Stimulated activated CD8-positive, alpha-beta memory T cell treated with anti-CD3 and anti-CD28 coated beads, Interleukin-15, amount 100 ng/mL, for 4 hours (primary cell): ENCODE data around the gene MMP12.
"Not testable (repeated sequence)": the region's sequence is repeated elsewhere in the genome, so short reads cannot be mapped to it uniquely, and the experiment has no call there.

Experiments used
- DNase-seq, 2 donors: peaks; one replicate each; pipeline ENCODE4 v3.0.0-alpha.2; 2020; ENCODE audit warnings: low read depth in 2 of 2

Gene MMP12

DNA sequence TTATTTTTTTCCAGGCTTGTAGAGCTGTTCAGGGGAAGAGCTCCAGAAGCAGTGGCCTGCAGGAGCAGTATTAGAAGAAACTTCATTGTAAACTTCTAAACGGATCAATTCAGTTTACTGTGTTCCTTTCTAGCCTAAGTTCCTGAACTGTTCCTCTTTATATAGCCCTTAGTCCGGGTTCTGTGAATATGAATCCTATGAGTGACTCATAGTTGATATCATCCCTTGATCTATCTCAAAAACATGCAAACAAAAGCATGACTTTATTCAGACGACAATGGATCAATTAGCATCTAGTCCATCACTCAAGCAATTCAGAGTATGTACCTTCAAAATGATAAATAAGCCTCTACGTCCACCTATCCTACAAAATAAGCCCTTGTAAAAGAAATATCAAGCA lies at the start of gene MMP12:
MMP12 (minus strand) TSS at position 131 of the 400 bp plus-strand sequence; CDS start at position 86, 45 bp downstream.
- no peak for DNase-seq

DNA sequence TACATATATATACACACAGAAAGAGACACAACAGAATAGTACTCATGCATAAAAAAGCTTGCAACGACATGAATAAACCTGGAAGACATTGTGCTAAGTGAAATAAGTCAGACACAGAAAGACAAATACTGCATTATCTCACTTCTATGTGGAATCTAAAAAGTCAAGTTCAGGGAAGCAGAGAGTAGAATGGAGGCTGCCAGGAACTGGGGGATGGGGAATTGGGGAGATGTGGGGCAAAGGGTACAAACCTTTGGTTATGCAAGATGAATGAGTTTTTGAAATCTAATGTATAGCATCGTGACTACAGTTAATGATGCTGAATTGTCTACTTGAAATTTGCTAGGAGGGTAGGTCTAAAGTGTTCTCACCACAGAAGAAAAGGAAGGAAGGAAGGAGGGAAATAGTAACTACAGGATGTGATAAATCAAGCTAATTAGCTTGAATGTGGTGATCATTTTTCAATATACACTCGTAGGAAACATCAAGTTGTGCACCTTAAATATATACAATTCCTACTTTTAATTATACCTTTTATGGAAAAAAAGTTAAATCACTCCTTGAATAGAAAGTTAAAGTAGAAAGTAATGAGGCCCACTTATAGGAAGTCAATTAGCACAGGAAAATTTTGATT lies 46.9 kb upstream of the MMP12 start:
- DNase-seq = no peak

DNA sequence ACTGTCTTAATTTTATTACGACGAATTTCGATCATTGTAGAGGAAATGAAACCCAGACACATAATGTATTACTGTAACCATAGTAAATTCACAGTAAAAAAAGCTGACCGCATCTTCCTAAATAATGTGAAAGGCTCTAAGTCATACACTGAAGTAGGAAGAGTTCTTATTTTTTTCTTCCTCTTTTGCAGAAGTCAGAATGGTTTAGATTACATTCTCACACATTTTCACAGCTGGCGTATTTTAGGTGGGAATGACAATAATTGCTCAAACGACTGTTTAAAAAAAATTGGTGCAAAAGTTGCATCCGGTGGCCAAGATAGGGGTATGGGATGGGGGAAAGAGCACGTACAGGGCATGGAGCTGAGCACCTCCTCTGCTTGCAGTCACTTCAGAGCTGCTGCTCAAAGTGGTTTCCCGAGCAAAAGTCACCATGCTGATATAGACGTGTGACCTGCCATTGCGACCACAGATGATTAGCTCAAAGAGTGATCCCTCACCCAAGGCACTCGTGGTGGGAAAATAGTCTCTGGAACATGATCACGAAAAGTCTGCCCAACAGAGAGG lies 45.4 kb upstream of the MMP12 start:
- no peak for DNase-seq

DNA sequence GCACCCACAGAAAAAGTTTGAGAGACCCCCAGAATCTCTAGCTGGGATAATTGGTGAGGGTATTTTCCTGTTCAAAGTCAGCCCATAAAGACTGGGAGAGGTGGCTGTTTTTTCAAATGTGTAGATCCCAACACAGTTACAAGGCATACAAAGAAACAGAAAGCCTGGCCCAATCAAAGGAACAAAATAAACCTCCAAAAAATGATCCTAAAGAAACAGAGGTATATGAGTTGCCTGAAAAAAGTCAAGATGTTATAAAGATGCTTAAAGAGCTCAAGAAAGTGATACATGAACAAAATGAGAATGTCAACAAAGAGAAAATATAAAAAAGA lies 40.2 kb upstream of the MMP12 start:
- DNase-seq = no peak

DNA sequence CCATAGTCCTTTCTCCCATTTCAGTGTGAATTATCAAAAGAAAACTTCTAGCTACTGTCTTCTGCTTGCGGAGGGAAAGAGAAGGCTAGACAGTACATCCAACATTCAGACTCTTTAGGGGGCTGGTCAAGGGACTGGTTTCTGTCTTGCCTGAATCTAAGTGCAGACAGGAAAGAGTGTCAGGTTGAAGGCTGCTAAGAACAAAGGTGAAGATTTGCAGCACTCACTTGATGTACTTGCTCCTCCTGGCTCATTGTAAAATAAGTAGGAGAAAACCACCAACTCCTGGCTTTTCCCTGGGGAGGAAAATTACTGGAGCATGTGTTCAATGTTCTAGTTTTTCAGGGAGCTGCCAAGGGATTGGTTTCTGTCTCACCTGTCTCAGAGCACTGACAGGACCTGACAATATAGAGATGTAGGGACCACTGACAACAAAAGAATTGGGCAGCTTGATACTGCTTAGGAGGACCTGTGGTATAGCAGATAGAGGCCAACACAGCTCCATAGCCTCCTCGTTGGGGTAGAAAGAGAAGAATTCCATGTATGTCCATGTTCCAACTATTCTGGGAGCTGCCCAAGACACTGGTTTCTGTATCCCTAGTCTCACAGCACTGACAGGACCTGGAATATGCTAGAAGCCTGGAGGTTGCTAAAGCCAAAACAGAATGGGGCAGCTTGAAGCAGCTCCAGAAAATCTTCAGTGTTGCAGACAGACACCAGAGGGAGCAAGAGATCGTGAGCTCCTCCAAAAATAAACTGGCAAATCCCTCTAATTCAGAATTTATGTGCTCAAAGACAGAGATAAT lies 39.7 kb upstream of the MMP12 start:
- DNase-seq = no peak

DNA sequence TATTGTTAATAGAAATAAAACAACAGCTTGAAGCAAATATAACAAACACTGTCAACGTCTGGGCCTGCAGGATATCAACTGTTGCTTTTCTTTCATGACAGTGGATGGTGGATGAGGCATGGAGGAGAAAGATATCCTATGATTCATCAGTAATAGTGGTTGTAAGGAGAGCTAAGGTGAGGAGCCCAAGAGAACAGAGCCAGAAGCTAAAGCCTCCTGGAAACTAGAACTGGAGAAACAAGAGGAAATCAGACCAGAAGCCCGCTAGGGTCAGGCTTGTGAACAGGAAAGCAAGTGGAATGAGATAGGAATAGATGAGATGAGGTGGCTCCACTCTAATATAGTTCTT lies 37.7 kb upstream of the MMP12 start:
- no peak for DNase-seq

DNA sequence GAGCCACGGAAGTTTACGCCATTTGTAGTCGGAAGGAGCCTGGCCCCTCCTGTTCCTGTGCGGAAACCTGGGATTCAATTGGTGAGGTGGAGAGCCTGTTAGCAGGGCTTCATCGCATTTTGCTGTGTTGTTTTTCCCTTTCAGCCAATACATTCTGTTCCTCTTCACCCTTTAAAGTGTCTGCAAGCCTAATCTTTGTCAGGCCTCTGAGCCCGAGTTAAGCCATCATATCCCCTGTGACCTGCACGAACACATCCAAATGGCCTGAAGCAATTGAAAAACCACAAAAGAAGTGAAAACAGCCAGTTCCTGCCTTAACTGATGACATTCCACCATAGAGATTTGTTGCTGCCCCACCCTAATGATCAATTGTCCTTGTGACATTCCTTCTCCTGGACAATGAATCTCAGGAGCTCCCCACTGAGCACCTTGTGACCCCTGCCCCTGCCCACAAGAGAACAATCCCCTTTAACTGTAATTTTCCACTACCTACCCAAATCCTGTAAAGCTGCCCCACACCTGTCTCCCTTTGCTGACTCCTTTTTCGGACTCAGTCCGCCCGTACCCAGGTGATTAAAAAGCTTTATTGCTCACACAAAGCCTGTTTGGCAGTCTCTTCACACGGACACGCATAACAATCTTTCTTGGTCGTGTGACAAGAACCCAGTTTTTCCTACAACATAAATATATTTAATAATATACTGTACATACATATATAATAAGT lies 37.1 kb upstream of the MMP12 start:
- DNase-seq = no peak

DNA sequence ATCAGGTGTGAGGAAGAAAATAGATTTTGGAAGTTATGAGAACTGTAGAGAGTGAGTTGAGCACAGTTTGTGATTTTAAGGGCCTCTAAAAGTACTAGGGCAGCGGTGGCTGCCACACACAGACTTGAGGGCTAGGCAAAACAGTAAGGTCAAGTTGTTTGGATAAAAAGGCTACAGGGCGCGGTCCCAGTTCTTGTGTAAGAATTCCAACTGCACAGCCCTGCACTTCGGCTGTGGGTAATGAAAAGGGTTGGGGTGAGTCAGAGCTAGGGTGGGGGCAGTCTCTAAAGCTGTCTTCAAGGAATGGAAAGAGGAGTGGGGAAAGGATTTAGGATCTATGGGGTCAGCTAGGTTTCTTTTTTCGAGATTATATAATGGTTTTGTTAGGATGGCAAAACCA lies 31.1 kb upstream of the MMP12 start:
- DNase-seq = not testable (repeated sequence)

DNA sequence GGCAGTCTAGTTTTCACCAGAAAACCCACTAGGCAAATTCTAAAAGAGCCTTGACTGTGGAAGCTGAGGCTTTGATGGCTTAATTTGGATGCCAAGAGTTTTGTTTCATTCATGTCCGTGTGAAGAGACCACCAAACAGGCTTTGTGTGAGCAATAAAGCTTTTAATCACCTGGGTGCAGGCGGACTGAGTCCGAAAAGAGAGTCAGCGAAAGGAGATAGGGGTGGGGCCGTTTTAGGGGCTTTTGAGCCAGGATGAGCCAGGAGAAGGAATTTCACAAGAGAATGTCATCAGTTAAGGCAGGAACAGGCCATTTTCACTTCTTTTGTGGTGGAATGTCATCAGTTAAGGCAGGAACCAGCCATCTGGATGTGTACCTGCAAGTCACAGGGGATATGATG lies 29.1 kb upstream of the MMP12 start:
- not testable (repeated sequence) for DNase-seq

DNA sequence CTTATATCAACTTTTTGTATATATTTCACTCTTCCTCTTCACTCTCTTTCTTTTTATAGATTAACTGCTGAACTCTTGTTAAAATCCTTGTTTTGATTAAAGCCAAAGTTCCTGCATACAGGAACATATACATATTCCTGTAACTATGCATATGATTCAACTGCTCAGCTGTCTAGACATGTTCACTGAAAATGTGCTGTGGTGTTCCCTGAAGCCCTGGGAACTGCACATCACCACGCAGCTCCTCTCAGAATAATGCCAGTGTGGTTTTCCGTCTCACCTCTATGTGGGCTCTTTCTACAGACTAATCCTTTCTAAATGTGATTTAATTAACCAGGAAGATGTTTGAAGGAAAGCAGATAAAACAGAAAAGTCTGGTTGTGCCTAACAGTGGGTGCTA lies 25.6 kb upstream of the MMP12 start:
- DNase-seq = no peak

DNA sequence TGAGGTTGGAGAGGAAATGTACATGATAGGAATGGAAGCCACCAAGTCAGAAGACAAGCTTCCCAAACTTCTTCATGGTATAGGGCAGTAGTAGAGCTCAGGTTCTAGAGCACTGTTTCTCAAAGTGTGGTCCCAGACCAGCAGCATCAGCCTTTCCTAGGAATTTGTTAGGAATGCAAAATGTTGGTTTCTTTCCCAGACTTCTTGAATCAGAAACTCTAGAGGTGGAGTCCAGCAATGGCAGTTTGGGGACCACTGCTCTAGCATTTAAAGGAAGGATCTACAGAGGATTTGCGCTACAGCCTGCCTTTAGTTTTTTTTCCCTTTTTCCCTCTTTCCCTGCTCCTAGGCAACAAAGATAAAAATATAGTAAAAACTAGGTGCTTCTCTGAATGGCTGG lies 17.0 kb upstream of the MMP12 start:
- DNase-seq = no peak

DNA sequence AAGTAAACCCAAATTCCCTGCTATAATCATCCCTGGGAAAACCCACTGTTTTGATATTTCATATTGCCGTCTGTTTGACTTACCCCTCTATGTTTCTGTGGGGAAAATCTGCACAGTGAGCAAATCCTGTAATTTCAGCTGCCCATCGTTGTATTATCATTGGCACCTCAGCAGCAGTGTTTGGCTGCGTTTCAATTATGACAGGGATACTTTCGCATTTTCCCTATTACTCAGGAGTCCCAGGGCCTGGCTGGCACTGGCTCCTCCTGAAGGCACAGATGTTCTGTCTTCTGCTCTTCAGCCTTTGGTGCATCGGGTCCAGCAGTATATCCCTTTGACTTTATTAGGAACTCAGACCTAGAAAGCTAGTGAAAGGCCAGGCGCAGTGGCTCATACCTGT lies 12.2 kb upstream of the MMP12 start:
- DNase-seq = no peak

DNA sequence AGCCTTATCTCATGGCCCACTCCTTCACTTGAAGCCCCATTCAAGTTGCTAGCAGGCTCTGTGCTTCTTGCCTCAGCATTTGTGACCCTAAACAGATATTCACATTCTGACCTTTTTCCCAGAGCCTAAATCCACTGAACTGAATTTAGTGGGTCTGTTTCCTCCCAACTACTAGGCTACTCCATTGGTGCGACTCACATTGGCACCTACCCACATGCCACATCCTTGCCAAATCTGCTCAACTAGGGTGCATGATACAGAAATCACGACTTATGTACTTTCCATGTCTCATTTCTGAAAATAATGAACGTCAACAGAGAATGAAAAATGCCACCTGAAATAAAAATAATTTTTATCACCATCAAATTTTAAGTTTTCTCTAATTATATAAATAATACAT lies 8.4 kb upstream of the MMP12 start:
- no peak for DNase-seq

DNA sequence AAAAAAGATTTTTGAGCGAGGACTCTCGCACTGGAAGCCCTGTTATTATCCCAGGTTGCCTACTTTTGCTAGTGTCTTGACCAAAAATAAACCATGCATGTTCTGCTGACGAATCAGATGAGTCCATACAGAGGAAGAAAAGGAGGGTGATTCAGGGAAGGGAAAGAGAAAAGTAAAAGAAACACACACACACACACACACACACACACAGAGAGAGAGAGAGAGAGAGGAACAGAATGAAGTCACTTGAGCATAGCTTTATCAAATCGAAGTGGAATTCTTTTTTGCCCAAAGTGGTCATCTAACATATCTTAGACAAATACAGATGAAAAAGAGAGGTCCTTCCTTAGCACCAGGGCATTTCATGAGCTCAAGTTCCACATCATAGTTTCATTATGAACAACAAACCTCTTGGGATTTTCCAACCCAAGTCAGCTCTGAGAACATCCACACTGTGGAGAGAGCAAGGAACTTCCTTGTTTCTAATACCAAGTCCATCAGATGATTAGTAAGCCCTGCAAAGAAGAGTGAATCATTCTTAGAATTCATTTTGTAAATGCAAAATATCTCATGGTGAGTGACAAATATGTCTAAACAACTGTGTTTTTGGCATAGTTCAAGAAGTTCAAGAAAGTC lies 7.7 kb upstream of the MMP12 start:
- no peak for DNase-seq

DNA sequence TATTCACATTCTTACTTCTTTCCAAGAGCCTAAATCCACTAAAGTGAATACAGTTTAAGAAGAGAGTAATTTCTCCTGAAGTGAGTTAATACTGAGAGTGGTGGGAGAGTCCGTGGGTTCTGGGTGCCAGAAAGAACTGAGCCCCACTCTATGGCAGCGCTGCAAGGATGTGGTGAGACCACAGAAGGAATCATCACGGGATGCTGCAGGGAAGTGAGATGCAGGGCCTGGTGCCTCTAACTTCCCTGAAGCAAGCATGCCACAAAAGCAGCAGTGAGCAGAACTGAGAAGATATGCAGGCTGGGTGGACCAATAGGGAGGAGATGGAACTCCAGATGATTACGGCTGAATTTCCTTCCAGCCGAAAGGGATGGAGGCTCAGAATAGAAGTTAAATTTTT lies 5.0 kb upstream of the MMP12 start:
- DNase-seq = no peak

DNA sequence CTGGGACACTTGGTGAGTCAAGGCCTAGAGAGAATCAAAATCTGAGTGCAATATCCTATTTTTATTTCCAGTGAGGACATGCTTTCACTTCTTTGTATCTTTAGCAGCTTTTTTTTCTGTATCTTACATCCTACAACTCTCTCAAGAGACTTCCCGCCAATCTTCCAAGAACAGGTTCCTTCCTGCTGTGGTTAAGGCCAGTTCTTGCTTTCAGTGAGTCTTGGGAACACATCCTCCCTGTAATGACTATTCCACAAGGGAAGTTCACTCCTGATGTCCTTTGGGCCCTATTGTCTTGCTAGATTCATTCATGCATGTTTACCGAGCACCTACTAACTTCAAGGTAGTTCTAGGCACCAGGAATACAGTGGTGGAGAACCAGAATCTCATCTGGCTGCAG lies 3.8 kb upstream of the MMP12 start:
- DNase-seq = no peak

DNA sequence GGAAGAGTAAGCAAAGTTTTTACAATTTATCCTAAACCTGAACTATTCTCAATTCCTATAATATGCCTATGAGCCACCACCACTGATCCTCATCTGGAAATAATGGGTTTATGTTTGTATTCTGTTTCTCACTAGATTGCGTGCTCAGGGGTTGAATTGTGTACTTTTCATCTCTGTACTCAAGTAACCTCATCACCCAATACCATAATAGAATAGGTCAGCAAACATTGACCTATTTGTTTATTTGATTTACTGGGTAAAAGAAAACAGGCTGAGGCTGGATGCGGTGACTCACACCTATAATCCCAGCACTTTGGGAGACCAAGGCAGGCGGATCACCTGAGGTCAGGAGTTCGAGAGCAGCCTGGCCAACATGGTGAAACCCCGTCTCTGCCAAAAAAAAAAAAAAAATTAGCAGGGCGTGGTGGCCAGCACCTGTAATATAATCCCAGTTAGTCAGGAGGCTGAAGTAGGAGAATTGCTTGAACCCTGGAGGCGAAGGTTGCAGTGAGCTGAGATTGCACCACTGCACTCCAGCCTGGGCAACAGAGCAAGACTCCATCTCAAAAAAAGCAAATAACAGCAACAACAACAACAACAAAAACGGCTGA lies 5.3 kb downstream of the MMP12 start:
- not testable (repeated sequence) for DNase-seq

DNA sequence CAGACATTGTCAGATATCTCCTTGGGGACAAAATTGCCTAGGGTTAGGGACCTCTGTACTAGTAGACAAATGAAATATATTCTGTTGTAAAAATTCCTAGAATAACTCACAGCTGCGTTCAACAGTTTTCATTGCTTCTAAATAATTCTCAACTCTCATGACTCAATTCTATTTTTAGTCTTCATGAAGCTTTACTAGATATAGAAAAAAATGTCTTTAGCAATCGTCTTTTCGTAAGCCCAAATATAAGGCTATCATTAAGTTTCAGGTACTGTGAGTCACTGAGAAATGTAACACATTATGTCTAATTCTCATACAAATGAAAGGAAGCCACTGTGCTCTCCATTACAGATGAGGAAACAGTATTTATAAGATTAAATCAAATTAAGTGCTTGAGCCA lies 6.4 kb downstream of the MMP12 start:
- no peak for DNase-seq

DNA sequence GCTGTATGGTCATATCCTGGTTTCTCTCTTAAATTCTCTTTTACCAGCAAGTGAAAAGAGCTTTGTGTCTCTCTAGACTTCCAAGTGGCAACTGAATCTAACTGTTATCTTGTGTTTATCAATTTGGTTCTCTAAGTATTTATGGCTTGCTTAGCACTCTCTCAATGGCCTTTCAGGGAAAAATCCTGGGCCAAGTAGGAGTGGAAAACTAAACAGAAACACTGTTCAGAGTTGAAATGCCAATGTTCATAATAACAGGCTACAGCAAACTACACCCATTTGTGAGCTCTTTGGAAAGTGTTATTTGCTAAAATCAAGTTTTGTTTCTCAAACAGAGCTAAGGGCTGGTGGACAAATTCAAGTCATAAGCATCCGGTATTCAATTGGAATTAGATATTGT lies 10.1 kb downstream of the MMP12 start:
- DNase-seq = no peak

DNA sequence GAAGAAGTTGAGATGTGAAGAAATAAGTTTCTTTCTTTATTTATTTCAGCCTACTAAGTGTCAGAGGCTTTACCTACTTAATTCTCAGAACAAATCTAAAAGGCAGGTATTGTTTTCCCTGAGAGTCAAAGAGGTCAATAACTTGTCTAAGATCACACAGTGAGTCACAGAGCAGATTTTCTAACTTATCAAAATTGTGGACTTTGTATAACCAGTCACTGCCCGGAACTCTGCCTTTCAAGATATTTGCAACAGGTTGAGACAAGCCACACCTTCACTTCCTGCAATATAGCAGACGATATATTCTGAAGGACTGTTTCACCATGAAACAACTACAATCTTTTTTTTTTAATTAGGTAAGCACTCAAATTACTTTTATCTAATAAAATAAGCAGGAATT lies 20.8 kb downstream of the MMP12 start:
- DNase-seq = no peak

DNA sequence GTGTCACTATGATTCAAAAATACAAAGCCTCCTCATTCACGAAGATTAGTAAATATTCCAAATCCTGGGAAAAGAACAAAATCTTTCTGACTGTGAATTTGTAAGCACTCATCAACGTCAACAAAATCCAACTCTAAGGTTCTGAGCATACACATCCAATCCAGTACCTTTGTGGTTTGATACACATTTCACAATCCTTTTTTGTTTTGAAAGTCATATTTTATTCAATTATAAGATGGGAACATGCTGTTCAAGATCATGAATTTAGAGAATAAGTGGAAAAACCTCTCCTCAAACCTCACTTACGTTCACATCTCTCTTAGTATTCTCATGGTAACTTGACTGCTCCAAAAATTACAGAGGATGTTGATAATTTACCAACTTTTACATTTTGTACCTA lies 21.7 kb downstream of the MMP12 start:
- no peak for DNase-seq
